ENCODE measurements around the gene WDR70. TPM values are rescaled to one million over a fixed set of nuclear protein-coding genes. Genes with fewer than 3 reads are reported as not detected.
"Not testable (repeated sequence)": the region's sequence is repeated elsewhere in the genome, so short reads cannot be mapped to it uniquely, and the experiment has no call there.

The WDR70 gene
- polyA plus RNA-seq, 4 donors = 45.5 to 57.2 (median 55.1) TPM

- no peak for DNase-seq (ENCODE audit: low read depth in 4 of 4, low spot score in 3 of 4)
Measured at GRCh38 chr5:37568018-37568753, 189.1 kb downstream of the WDR70 start.

GRCh38 chr5:37568893-37569292, 189.8 kb downstream of the WDR70 start:
- no peak for DNase-seq (ENCODE audit: low read depth in 4 of 4, low spot score in 3 of 4)

- no peak for DNase-seq (ENCODE audit: low read depth in 4 of 4, low spot score in 3 of 4)
Measured at GRCh38 chr5:37569466-37569865, 190.3 kb downstream of the WDR70 start.

- no peak for DNase-seq (ENCODE audit: low read depth in 4 of 4, low spot score in 3 of 4)
Measured at GRCh38 chr5:37570597-37570996, 191.5 kb downstream of the WDR70 start.

- DNase-seq (ENCODE audit: low read depth in 4 of 4, low spot score in 3 of 4) = no peak
Measured at GRCh38 chr5:37571985-37572384, 192.9 kb downstream of the WDR70 start.

GRCh38 chr5:37575541-37576489, 196.7 kb downstream of the WDR70 start:
- DNase-seq (ENCODE audit: low read depth in 4 of 4, low spot score in 3 of 4) = no peak

- no peak for DNase-seq (ENCODE audit: low read depth in 4 of 4, low spot score in 3 of 4)
Measured at GRCh38 chr5:37576552-37576951, 197.4 kb downstream of the WDR70 start.

GRCh38 chr5:37578176-37578575, 199.1 kb downstream of the WDR70 start:
- DNase-seq (ENCODE audit: low read depth in 4 of 4, low spot score in 3 of 4) = no peak

GRCh38 chr5:37580106-37580505, 201.0 kb downstream of the WDR70 start:
- no peak for DNase-seq (ENCODE audit: low read depth in 4 of 4, low spot score in 3 of 4)

- DNase-seq (ENCODE audit: low read depth in 4 of 4, low spot score in 3 of 4) = no peak
Measured at GRCh38 chr5:37582202-37582601, 203.1 kb downstream of the WDR70 start.

GRCh38 chr5:37593292-37593691, 214.2 kb downstream of the WDR70 start:
- DNase-seq (ENCODE audit: low read depth in 4 of 4, low spot score in 3 of 4) = not testable (repeated sequence)

- DNase-seq (ENCODE audit: low read depth in 4 of 4, low spot score in 3 of 4) = not testable (repeated sequence)
Measured at GRCh38 chr5:37594864-37595263, 215.7 kb downstream of the WDR70 start.

GRCh38 chr5:37598733-37599132, 219.6 kb downstream of the WDR70 start:
- DNase-seq (ENCODE audit: low read depth in 4 of 4, low spot score in 3 of 4) = no peak

- no peak for DNase-seq (ENCODE audit: low read depth in 4 of 4, low spot score in 3 of 4)
Measured at GRCh38 chr5:37601163-37601562, 222.0 kb downstream of the WDR70 start.

- DNase-seq (ENCODE audit: low read depth in 4 of 4, low spot score in 3 of 4) = no peak
Measured at GRCh38 chr5:37603072-37603471, 224.0 kb downstream of the WDR70 start.

- DNase-seq (ENCODE audit: low read depth in 4 of 4, low spot score in 3 of 4) = no peak
Measured at GRCh38 chr5:37604290-37604689, 225.2 kb downstream of the WDR70 start.

GRCh38 chr5:37606148-37606547, 227.0 kb downstream of the WDR70 start:
- no peak for DNase-seq (ENCODE audit: low read depth in 4 of 4, low spot score in 3 of 4)

- DNase-seq (ENCODE audit: low read depth in 4 of 4, low spot score in 3 of 4) = no peak
Measured at GRCh38 chr5:37606632-37607248, 227.6 kb downstream of the WDR70 start.

- no peak for DNase-seq (ENCODE audit: low read depth in 4 of 4, low spot score in 3 of 4)
Measured at GRCh38 chr5:37615184-37615583, 236.1 kb downstream of the WDR70 start.

- DNase-seq (ENCODE audit: low read depth in 4 of 4, low spot score in 3 of 4) = no peak
Measured at GRCh38 chr5:37619353-37619752, 240.2 kb downstream of the WDR70 start.

- DNase-seq (ENCODE audit: low read depth in 4 of 4, low spot score in 3 of 4) = not testable (repeated sequence)
Measured at GRCh38 chr5:37622354-37622753, 243.2 kb downstream of the WDR70 start.
